ENCODE measurements around the gene GBGT1.

DNA sequence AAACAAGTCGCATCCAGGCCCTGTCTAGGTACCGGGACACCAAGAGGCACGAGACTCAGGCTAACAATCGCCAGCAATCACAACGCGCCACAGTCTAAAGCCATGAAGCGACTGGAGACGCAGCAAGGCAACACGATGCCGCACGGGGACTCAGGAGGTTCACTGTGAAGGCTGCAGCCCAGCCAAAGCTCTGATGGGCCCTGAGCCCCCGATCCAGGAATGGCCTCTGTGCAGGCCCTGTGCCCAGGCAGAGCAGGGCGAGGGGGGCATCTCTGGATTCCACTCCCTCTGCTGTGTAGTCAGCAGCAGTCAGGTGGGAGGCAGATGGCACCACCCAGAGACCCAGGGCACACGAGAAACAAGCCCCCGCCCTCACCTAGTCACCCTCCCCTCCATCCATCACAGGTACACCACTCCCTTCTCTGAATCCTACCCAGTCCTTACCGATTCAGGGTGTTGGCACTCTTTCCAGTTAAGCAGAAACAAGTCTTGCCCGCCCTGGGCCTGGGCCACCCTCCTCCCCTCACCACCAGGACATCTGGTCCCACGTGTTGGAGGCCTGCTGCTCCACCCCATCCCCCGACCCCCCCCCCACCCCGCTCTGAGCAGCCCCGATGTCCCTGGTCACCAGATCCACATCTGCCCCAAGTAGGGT lies 43.7 kb downstream of the GBGT1 start:
- TF ChIP-seq, protein P1, sequence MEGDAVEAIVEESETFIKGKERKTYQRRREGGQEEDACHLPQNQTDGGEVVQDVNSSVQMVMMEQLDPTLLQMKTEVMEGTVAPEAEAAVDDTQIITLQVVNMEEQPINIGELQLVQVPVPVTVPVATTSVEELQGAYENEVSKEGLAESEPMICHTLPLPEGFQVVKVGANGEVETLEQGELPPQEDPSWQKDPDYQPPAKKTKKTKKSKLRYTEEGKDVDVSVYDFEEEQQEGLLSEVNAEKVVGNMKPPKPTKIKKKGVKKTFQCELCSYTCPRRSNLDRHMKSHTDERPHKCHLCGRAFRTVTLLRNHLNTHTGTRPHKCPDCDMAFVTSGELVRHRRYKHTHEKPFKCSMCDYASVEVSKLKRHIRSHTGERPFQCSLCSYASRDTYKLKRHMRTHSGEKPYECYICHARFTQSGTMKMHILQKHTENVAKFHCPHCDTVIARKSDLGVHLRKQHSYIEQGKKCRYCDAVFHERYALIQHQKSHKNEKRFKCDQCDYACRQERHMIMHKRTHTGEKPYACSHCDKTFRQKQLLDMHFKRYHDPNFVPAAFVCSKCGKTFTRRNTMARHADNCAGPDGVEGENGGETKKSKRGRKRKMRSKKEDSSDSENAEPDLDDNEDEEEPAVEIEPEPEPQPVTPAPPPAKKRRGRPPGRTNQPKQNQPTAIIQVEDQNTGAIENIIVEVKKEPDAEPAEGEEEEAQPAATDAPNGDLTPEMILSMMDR (IDR thresholded peaks at IDR 0.05): no peak
- TF ChIP-seq POLR2A (IDR thresholded peaks at IDR 0.05) (no peak), EP300 (IDR thresholded peaks at IDR 0.05) (no peak), POLR2AphosphoS5 (IDR thresholded peaks at IDR 0.05) (no peak)

All from gastroesophageal sphincter (tissue), 3 donors.